HL-60 (cell line): ENCODE data around the gene HRC.

ENCODE experiments used
- POLR2AphosphoS5 ChIP-seq: IDR thresholded peaks from 2 replicates; pipeline ENCODE4 v1.6.1; 2012; ENCODE audit warnings: low read depth
- TF ChIP-seq, protein P1 (sequence below): IDR thresholded peaks from one replicate; pipeline ENCODE4 v1.5.1; 2011; ENCODE audit warnings: low read length, control low read depth, inconsistent platforms; ENCODE audit not compliant: insufficient read depth

DNA sequence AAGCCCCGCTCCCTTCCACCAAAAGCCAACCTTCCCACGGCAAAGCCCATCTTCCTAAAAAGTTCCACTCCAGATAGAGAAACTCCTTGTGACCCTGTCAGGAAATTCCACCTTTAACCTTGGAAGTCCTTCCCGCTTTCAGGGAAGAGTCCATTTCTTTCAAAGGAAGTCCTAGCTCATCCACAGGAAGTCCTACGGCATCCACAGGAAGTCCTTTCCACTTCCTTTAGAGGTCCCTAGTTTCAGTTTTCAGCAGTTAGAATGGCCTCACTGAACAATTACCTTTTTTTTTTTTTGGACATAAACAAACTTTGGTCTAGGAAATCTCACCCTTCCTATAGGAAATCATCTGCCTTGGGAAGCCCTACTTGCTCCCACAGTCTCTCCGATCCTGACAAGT lies 34.1 kb upstream of the HRC start:
- TF ChIP-seq, protein P1, sequence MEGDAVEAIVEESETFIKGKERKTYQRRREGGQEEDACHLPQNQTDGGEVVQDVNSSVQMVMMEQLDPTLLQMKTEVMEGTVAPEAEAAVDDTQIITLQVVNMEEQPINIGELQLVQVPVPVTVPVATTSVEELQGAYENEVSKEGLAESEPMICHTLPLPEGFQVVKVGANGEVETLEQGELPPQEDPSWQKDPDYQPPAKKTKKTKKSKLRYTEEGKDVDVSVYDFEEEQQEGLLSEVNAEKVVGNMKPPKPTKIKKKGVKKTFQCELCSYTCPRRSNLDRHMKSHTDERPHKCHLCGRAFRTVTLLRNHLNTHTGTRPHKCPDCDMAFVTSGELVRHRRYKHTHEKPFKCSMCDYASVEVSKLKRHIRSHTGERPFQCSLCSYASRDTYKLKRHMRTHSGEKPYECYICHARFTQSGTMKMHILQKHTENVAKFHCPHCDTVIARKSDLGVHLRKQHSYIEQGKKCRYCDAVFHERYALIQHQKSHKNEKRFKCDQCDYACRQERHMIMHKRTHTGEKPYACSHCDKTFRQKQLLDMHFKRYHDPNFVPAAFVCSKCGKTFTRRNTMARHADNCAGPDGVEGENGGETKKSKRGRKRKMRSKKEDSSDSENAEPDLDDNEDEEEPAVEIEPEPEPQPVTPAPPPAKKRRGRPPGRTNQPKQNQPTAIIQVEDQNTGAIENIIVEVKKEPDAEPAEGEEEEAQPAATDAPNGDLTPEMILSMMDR = no peak
- TF ChIP-seq POLR2AphosphoS5 = no peak
